GM18861 (cell line): ENCODE data around the gene GSTT2.
"Not testable (repeated sequence)": the region's sequence is repeated elsewhere in the genome, so short reads cannot be mapped to it uniquely, and the experiment has no call there.

Source experiments
- ATAC-seq: cut with Tn5 transposase; IDR thresholded peaks from one replicate; pipeline ENCODE4 v1.9.1; 2021; ENCODE audit not compliant: unreplicated experiment

GSTT2 gene

GRCh38 chr22:23979557-23980240 lies at the start of gene GSTT2:
Gene GSTT2, plus strand, starts transcription at chr22:23980134.
- ATAC-seq, result not testable (repeated sequence)

GRCh38 chr22:23938328-23939016 lies 41.5 kb upstream of the GSTT2 start:
- no peak for ATAC-seq

GRCh38 chr22:23939017-23939357 lies 40.9 kb upstream of the GSTT2 start:
- no peak for ATAC-seq

- ATAC-seq, result not testable (repeated sequence)
Measured at GRCh38 chr22:23940166-23940565, 39.8 kb upstream of the GSTT2 start.

- not testable (repeated sequence) for ATAC-seq
Measured at GRCh38 chr22:23947391-23947790, 32.5 kb upstream of the GSTT2 start.

- ATAC-seq, result not testable (repeated sequence)
Measured at GRCh38 chr22:23949764-23950163, 30.2 kb upstream of the GSTT2 start.

GRCh38 chr22:23951383-23951782 lies 28.6 kb upstream of the GSTT2 start:
- not testable (repeated sequence) for ATAC-seq

- not testable (repeated sequence) for ATAC-seq
Measured at GRCh38 chr22:23952794-23953405, 27.0 kb upstream of the GSTT2 start.

GRCh38 chr22:23953485-23953884 lies 26.4 kb upstream of the GSTT2 start:
- not testable (repeated sequence) for ATAC-seq

- ATAC-seq, result not testable (repeated sequence)
Measured at GRCh38 chr22:23954193-23954990, 25.5 kb upstream of the GSTT2 start.

GRCh38 chr22:23954991-23955305 lies 25.0 kb upstream of the GSTT2 start:
- ATAC-seq, result not testable (repeated sequence)

GRCh38 chr22:23955886-23956285 lies 24.0 kb upstream of the GSTT2 start:
- ATAC-seq, result not testable (repeated sequence)

GRCh38 chr22:23956301-23956900 lies 23.5 kb upstream of the GSTT2 start:
- ATAC-seq, result not testable (repeated sequence)

GRCh38 chr22:23961084-23961771 lies 18.7 kb upstream of the GSTT2 start, which contains the start of gene GSTT2B:
Gene GSTT2B, minus strand, starts transcription at chr22:23961195. Its CDS starts 64 bp downstream, at chr22:23961131.
- not testable (repeated sequence) for ATAC-seq

GRCh38 chr22:23966094-23966493 lies 13.8 kb upstream of the GSTT2 start:
- not testable (repeated sequence) for ATAC-seq

GRCh38 chr22:23966568-23966967 lies 13.4 kb upstream of the GSTT2 start, which contains the start of gene DDTL:
Gene DDTL, plus strand, starts transcription at chr22:23966888. Its CDS starts 27 bp downstream, at chr22:23966915.
- peak; percentile 87 for ATAC-seq

GRCh38 chr22:23969071-23969470 lies 10.9 kb upstream of the GSTT2 start:
- ATAC-seq, result no peak

GRCh38 chr22:23970201-23970641 lies 9.7 kb upstream of the GSTT2 start:
- no peak for ATAC-seq

GRCh38 chr22:23970816-23971486 lies 9.0 kb upstream of the GSTT2 start:
- no peak for ATAC-seq
